Measurements from ENCODE around the gene PRICKLE3. TPM values are rescaled to one million over a fixed set of nuclear protein-coding genes. Genes with fewer than 3 reads are reported as not detected.

The PRICKLE3 gene
- 5.6 TPM for polyA plus RNA-seq (ENCODE audit: insufficient read length)
- long read RNA-seq, donor 1, partial matches to known transcripts, result 0 of 1 reads
- long read RNA-seq, donor 1, other reads (novel, unspliced or antisense), result 0 of 1 reads
- long read RNA-seq, donor 2, partial matches to known transcripts, result 0 of 2 reads
- long read RNA-seq, donor 2, other reads (novel, unspliced or antisense), result 0 of 2 reads
- long read RNA-seq, donor 3, partial matches to known transcripts, result 0 of 1 reads
- long read RNA-seq, donor 3, other reads (novel, unspliced or antisense), result 0 of 1 reads
- long read RNA-seq, donor 4, result 0 reads
- long read RNA-seq, donor 5, partial matches to known transcripts, result 0 of 2 reads
- long read RNA-seq, donor 5, other reads (novel, unspliced or antisense), result 0 of 2 reads
- long read RNA-seq, donor 6, result 0 reads
- long read RNA-seq, donor 7, result 0 reads
- long read RNA-seq, donor 8, result 0 reads

- no peak for DNase-seq
These were observed at the start of gene PRICKLE3 for GRCh38 chrX:49186125-49187027. Gene PRICKLE3 (minus strand): TSS chrX:49186373. CDS start chrX:49186297, 76 bp downstream.

GRCh38 chrX:49233887-49234555 is 47.8 kb upstream of the PRICKLE3 start:
- DNase-seq, result no peak

- DNase-seq, result no peak
These were observed 47.0 kb upstream of the PRICKLE3 start, which contains the start of gene CACNA1F for GRCh38 chrX:49233176-49233575. Gene CACNA1F (minus strand): TSS chrX:49233340. CDS start chrX:49233309, 31 bp downstream.

GRCh38 chrX:49232525-49232924 is 46.4 kb upstream of the PRICKLE3 start:
- no peak for DNase-seq

GRCh38 chrX:49231333-49232000 is 45.3 kb upstream of the PRICKLE3 start:
- no peak for DNase-seq

GRCh38 chrX:49230500-49231232 is 44.5 kb upstream of the PRICKLE3 start:
- no peak for DNase-seq

- no peak for DNase-seq
These were observed 42.0 kb upstream of the PRICKLE3 start for GRCh38 chrX:49228185-49228584.

GRCh38 chrX:49227726-49228125 is 41.6 kb upstream of the PRICKLE3 start:
- no peak for DNase-seq

- no peak for DNase-seq
These were observed 40.8 kb upstream of the PRICKLE3 start for GRCh38 chrX:49226946-49227345.

GRCh38 chrX:49225858-49226257 is 39.7 kb upstream of the PRICKLE3 start:
- no peak for DNase-seq

GRCh38 chrX:49221868-49222267 is 35.7 kb upstream of the PRICKLE3 start:
- no peak for DNase-seq

- no peak for DNase-seq
These were observed 33.9 kb upstream of the PRICKLE3 start for GRCh38 chrX:49220100-49220499.

GRCh38 chrX:49214996-49215526 is 28.9 kb upstream of the PRICKLE3 start:
- no peak for DNase-seq

GRCh38 chrX:49214416-49214815 is 28.2 kb upstream of the PRICKLE3 start:
- no peak for DNase-seq

- DNase-seq, result no peak
These were observed 26.7 kb upstream of the PRICKLE3 start for GRCh38 chrX:49212861-49213260.

- DNase-seq, result no peak
These were observed 26.0 kb upstream of the PRICKLE3 start for GRCh38 chrX:49212209-49212608.

GRCh38 chrX:49211074-49211473 is 24.9 kb upstream of the PRICKLE3 start:
- no peak for DNase-seq

GRCh38 chrX:49210406-49210805 is 24.2 kb upstream of the PRICKLE3 start:
- no peak for DNase-seq

GRCh38 chrX:49209434-49210251 is 23.5 kb upstream of the PRICKLE3 start:
- DNase-seq, result no peak

- DNase-seq, result no peak
These were observed 22.2 kb upstream of the PRICKLE3 start for GRCh38 chrX:49208399-49208798.

All from left kidney (tissue), 8 donors.